ENCODE data around the gene AP2A2.

DNA sequence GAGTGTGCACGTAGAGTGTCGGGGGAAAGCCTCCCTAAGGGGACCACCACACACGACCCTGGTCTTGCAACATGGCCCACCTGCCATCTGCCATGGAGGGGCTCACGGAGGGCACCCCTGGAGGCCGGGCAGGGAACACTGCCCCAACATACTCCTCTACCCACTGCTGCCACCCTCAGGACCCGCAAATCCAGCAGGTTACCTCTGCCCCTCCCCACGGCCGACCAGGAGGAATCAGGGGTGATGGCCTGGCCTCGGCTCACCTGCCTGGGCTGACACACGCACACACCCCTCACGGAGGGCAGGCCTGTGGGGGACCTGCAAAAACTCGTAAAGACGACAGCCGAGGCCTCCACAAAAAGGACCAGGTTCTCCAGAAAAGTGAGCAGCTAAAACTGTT, 45.2 kb upstream of the AP2A2 start:
- no peak for TF ChIP-seq POLR2A (IDR thresholded peaks at IDR 0.05)
- TF ChIP-seq, protein P1, sequence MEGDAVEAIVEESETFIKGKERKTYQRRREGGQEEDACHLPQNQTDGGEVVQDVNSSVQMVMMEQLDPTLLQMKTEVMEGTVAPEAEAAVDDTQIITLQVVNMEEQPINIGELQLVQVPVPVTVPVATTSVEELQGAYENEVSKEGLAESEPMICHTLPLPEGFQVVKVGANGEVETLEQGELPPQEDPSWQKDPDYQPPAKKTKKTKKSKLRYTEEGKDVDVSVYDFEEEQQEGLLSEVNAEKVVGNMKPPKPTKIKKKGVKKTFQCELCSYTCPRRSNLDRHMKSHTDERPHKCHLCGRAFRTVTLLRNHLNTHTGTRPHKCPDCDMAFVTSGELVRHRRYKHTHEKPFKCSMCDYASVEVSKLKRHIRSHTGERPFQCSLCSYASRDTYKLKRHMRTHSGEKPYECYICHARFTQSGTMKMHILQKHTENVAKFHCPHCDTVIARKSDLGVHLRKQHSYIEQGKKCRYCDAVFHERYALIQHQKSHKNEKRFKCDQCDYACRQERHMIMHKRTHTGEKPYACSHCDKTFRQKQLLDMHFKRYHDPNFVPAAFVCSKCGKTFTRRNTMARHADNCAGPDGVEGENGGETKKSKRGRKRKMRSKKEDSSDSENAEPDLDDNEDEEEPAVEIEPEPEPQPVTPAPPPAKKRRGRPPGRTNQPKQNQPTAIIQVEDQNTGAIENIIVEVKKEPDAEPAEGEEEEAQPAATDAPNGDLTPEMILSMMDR (IDR thresholded peaks at IDR 0.05), result no peak
